Raji (cell line): Measurements from ENCODE around the gene STAMBPL1.
A peak's percentile ranks its signal among the peaks of the same experiment; 100 is the strongest.

Experiments
- POLR2A ChIP-seq: IDR thresholded peaks from 2 replicates; pipeline ENCODE4 v1.6.1; 2011; ENCODE audit warnings: low read depth, low read length, control low read depth; ENCODE audit not compliant: insufficient read depth

The STAMBPL1 gene

GRCh38 chr10:88850712-88851111 lies 29.3 kb upstream of the STAMBPL1 start:
- TF ChIP-seq POLR2A, result no peak

- no peak for TF ChIP-seq POLR2A
Observed at GRCh38 chr10:88851706-88852105, 28.3 kb upstream of the STAMBPL1 start, which contains the start of gene ANKRD22. Gene ANKRD22 (minus strand): TSS chr10:88851844. CDS start chr10:88851607, 237 bp downstream.

DNA sequence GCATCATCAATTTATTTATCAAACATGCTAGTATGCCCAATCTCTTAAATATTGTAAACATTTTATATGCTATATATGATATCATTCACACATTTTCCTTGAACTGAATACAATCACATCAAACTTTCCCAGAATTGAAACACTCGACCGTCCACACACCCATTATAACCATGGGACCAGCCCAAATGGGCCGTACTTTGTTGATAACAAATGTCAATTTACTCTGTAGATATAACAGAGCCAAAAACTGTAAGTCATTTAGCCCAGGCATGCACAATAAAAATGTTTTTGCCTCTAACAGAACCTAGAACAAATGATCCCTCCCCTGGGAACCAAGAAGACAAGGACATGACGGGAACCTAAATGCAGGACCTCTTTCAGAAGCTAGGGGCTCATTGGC lies 27.7 kb upstream of the STAMBPL1 start:
- no peak for TF ChIP-seq POLR2A

- no peak for TF ChIP-seq POLR2A
Observed at GRCh38 chr10:88853155-88853881, 26.7 kb upstream of the STAMBPL1 start.

DNA sequence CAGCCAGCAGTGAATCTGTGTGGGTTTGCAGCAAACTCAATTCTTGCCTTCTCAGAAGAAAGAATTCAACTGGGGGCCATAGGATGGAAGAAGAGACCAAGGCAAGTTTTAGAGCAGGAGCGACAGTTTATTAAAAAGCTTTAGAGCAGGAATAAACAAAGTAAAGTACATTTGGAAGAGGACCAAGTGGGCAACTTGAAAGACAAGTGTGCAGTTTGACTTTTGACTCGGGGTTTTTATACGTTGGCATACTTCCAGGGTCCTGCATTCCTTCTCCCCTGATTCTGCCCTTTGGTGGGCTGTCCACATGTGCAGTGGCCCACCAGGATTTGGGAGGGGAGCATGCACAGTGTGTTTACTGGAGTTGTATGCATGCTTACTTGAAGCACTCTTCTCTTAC lies 25.4 kb upstream of the STAMBPL1 start:
- no peak for TF ChIP-seq POLR2A

DNA sequence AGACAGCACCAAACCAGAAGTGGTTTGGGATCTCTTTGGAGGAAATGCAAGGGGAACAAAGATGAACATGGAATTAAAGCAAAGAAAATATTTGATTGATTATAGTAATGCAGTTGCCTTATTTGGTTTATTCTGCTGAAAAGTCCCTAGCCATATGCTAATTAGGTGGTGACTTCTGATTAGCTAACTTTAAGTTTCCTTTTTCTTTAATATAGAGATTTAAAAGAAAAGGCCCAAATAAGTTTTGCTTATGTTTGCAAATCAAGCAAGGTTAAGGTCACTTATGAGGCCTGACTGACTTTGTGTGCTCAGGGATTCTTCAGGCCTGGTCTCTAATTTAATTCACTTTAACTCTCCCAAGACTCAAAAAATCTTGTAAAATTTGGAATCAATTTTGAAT lies 22.2 kb upstream of the STAMBPL1 start:
- no peak for TF ChIP-seq POLR2A

DNA sequence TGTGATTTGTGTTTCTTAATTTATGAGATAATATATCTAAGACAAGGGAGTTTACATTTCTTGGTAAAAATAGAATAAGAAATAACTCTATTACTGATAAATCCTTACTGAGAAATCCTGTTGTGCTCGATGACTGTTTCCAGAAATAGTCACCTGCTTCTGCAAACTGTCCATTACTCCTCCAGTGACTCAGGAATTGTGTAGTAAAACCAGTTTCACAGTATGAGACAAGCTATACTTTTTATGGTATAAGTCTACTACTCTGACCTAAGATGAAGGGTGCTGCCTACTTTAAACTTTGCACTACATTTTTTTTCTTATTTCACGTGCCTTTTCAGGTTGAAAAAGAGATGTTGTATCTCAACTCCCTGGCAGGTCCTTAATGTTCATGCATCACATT lies 21.6 kb upstream of the STAMBPL1 start:
- no peak for TF ChIP-seq POLR2A

DNA sequence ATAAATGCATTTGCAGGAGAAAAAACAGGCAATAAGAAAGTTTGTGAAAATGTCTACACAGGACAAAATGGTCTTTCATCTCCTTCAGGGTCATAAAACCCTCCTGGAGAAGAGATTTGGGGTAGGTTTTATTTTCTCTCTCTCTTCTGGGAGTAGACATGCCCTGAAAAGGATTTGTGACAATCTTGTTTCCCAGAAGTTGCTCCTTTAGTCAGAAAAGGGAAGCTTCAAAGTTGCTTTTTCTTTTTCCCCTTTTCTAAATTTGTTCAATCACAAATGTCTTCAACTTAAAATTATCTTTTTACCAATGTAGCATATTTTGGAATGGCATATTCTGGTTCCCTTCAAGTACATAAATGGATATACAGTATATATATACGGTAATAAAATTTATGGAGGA lies 19.0 kb upstream of the STAMBPL1 start:
- no peak for TF ChIP-seq POLR2A

DNA sequence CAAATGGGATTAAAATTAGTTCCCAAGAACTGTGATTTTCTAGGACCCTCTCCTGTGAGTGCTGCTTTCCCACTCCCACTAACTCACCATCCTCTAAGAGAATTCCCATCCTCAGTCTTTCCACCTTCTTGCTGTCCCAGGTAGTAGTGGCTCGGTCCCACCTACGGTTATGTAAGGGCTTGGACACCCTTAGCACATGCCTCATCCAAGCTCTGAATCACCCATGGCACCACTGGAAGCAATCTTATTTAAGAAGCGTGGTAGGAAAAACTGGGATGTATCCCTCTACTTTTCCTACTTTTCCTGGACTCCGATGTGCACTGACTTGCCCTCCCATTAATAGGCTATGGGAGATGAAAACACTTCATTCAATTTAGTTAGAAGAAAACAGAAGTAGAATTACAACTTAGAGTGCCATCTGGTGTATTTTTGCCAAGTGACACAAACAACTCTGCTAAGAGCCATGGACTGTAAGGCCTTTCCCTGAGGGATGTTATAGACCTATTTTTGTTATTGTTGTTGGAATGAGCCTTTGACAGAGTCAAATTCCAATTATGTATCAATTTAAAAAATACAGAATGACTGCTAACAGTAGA lies 14.7 kb upstream of the STAMBPL1 start:
- no peak for TF ChIP-seq POLR2A

DNA sequence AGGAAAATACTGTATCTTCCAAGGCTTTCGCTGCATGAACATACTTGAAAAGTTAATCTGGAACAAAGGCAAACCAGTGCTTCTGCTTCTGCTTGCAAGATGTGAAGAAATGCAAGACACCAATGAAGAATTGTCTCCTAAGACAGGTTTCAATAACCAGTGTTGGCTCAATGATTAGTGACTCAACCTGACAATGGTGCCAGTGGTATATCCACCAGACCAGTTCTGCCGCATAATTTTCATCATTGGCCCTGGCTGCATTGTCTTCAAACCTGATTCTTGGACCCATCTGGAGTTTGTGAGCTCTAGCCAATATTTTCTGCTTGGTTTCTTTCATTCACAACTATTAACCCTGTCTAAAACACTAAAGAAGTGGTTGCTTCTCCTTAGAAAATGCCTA lies 13.6 kb upstream of the STAMBPL1 start:
- no peak for TF ChIP-seq POLR2A

GRCh38 chr10:88870089-88870488 lies 10.0 kb upstream of the STAMBPL1 start:
- TF ChIP-seq POLR2A, result no peak

- TF ChIP-seq POLR2A, result no peak
Observed at GRCh38 chr10:88873757-88874156, 6.3 kb upstream of the STAMBPL1 start.

- TF ChIP-seq POLR2A, result no peak
Observed at GRCh38 chr10:88874281-88874680, 5.8 kb upstream of the STAMBPL1 start.

DNA sequence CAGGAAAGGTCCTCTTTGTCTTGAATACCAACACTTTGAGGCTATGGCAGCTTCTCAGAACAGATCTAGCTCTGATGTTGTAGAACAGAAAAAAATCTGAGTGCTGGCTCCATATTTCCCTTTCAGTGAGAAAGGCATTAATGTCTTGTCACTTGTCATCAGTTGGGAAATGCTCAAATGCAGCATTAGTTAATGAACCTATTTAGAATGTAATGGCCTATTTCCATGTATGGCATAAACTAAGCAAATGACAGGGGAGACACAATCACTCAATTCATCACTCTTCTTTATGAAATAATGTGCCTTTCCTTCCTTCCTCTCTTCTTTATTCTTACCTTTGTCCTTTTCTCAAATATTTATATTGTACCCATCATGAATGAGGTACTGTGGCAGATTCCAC lies 5.0 kb upstream of the STAMBPL1 start:
- no peak for TF ChIP-seq POLR2A

- TF ChIP-seq POLR2A, result no peak
Observed at GRCh38 chr10:88877298-88877697, 2.7 kb upstream of the STAMBPL1 start.

DNA sequence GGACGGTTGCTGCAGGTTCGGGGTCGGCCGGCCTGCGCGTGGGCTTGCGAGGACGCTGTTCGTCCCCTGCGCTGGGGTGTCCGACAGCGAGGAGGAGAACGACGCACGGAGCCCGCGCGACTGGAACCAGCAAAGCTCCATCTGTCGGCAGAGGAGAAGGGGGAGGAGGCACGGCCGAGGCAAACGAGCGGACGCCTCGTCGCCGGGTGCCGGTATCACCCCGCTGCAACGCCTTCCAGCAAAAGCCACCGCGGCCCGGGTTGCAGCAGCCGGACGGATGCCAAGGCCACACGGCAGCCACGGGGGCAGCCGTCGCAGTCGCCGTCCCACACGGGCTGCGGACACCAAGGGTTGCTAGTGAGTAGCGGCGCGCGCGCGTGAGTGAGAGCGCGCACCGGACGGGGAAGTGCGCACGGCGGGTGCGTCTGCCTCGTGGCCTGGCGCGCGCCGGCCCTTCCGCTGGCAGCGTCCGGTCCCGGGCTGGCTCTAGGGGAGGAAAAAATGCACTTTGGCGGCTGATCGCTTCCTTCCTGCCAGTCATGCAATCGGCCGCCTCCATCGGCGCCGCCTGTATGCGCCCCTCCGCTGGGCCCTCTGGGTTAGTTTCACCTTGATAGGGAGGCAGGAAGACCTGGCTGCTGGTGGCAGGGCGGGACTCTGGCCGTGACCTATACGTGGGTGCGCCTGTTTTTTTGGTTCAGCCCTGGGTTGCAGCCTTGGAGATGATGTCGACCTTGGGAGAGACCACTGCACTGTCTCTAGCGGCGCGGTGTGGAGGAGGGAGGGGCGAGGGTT lies 434 bp downstream of the STAMBPL1 start:
- peak; percentile 78 for TF ChIP-seq POLR2A
